ENCODE results near the gene UBAP1L.

UBAP1L gene

GRCh38 chr15:65087411-65087810 is 27.6 kb downstream of the UBAP1L start:
- TF ChIP-seq TEAD4 (IDR thresholded peaks at IDR 0.05) (no peak), RAD21 (IDR thresholded peaks at IDR 0.05; ENCODE audit: low read depth) (no peak), TCF12 (IDR thresholded peaks at IDR 0.05; ENCODE audit: low read depth) (0 out of 2 replicates have a peak, but pooled peaks have one; percentile 14), REST (IDR thresholded peaks at IDR 0.05; ENCODE audit: low read depth) (no peak), YY1 (IDR thresholded peaks at IDR 0.05; ENCODE audit: low read depth) (no peak), NFIC (IDR thresholded peaks at IDR 0.05) (peak; percentile 38; the same call in 1 of the 2 replicates)

DNA sequence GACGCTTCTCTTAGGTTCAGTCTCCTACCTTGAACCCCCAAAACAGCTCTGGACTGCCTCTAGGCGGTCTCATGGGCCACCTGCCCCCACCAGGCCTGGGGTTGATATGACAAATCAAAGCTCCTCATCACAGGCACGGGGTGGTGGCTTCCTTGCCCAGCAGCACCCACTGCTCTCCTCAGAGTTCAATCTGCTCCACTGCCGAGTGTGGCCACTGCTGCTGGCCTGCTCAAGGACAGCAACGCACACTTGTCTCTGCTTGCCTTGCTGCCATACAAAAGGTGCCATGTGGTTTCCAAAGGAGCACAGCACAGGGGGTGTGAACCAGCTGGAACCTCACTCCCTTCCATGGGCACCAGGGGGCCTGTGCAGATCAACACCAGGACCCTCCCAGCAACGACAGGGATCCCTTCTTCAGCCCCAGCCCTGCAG is 28.3 kb downstream of the UBAP1L start:
- TF ChIP-seq CEBPB (IDR thresholded peaks at IDR 0.05) (no peak), FOXM1 (IDR thresholded peaks at IDR 0.05; ENCODE audit: borderline replicate concordance, low read depth) (no peak), EP300 (IDR thresholded peaks at IDR 0.05; ENCODE audit: borderline replicate concordance) (no peak), NFIC (IDR thresholded peaks at IDR 0.05) (no peak), TEAD4 (IDR thresholded peaks at IDR 0.05) (no peak), TAF1 (IDR thresholded peaks at IDR 0.05; ENCODE audit: low read depth) (no peak), TCF12 (IDR thresholded peaks at IDR 0.05; ENCODE audit: low read depth) (no peak), RAD21 (IDR thresholded peaks at IDR 0.05; ENCODE audit: low read depth) (no peak), YY1 (IDR thresholded peaks at IDR 0.05; ENCODE audit: low read depth) (no peak), EGR1 (IDR thresholded peaks at IDR 0.05) (no peak), REST (IDR thresholded peaks at IDR 0.05; ENCODE audit: low read depth) (no peak)
- TF ChIP-seq, protein P1, sequence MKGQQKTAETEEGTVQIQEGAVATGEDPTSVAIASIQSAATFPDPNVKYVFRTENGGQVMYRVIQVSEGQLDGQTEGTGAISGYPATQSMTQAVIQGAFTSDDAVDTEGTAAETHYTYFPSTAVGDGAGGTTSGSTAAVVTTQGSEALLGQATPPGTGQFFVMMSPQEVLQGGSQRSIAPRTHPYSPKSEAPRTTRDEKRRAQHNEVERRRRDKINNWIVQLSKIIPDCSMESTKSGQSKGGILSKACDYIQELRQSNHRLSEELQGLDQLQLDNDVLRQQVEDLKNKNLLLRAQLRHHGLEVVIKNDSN (IDR thresholded peaks at IDR 0.05), result no peak
- TF ChIP-seq, protein P2, sequence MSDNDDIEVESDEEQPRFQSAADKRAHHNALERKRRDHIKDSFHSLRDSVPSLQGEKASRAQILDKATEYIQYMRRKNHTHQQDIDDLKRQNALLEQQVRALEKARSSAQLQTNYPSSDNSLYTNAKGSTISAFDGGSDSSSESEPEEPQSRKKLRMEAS (IDR thresholded peaks at IDR 0.05), result no peak

DNA sequence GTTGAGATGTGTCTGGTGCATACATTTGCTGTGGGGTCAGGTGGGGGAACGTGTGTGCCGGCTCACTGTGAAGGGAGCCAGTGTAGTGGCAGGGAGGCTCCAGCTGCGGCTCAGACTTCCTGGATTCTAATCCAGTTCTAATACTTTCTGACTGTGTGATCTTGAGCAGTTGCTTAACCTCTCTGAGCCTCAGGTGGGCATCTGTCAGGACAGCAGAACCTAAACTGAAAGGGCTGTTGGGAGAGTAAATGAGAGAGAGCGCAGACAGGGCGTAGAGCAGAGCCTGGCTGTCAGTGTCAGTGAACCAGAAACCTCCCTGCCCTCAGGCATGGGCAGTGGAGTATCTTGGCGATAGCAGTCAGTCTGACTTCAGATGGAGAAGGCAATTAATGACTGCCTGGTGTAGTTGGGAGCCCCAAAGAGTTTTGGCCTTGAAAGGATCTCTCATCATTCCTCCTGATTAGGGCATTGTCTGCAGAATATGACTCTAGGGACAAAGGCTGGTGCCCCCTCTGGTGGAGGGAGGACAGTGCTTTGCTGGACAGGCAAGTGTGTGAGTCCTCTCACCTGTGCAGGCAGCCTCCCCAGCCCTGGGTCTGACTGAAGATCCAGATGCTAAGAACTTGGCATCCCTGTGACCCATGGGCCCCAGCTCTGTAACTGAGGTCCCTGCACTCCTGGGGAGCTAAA is 28.9 kb downstream of the UBAP1L start:
- TF ChIP-seq, protein P1 (IDR thresholded peaks at IDR 0.05), result no peak
- TF ChIP-seq RAD21 (IDR thresholded peaks at IDR 0.05; ENCODE audit: low read depth) (peak; percentile 73), YY1 (IDR thresholded peaks at IDR 0.05; ENCODE audit: low read depth) (no peak), CREB1 (IDR thresholded peaks at IDR 0.05; ENCODE audit: low read depth) (no peak)

GRCh38 chr15:65085207-65085753 is 29.7 kb downstream of the UBAP1L start:
- TF ChIP-seq YY1 (IDR thresholded peaks at IDR 0.05; ENCODE audit: low read depth), result no peak
- TF ChIP-seq CREB1 (IDR thresholded peaks at IDR 0.05; ENCODE audit: low read depth), result no peak
- TF ChIP-seq TAF1 (IDR thresholded peaks at IDR 0.05; ENCODE audit: low read depth), result no peak
- no peak for TF ChIP-seq TEAD4 (IDR thresholded peaks at IDR 0.05)
- no peak for TF ChIP-seq NFIC (IDR thresholded peaks at IDR 0.05)
- TF ChIP-seq, protein P2 (IDR thresholded peaks at IDR 0.05), result no peak
- TF ChIP-seq RAD21 (IDR thresholded peaks at IDR 0.05; ENCODE audit: low read depth), result no peak

DNA sequence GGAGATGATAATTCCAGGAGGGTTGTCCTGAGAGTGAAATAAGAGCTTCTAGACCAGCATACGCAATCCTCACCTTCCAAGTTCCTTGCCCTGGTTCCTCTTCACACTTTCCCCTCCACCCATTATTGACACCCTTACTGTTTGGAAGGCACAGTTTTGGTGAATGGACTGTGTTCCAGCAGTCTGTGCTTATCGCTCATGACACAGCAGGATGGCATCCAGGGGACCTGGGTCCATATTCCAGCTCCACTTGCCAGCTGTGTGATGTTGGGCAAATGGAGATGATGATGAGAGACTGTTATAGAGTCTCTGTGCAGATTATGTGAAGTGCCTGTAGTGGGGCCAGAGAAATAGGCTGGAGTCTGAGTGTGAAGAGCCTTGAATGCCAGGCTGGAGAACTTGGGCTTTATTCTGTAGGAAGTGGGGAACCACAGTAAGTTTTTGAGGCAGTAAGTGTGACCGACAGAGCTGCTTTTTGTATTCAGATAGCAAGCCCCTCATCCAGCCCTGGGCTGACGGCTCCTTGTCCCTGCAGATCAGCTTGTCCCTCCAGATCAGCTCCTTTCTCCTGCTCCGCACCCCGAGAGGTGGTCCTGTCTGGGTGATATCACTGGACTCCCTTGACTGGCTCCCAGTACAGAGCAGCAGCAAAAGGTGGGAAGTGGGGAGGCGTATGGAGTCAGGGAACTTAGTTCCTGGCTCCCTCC is 30.3 kb downstream of the UBAP1L start:
- no peak for TF ChIP-seq TEAD4 (IDR thresholded peaks at IDR 0.05)
- no peak for TF ChIP-seq YY1 (IDR thresholded peaks at IDR 0.05; ENCODE audit: low read depth)
- no peak for TF ChIP-seq NFIC (IDR thresholded peaks at IDR 0.05)
- TF ChIP-seq REST (IDR thresholded peaks at IDR 0.05; ENCODE audit: low read depth), result no peak
- no peak for TF ChIP-seq CREB1 (IDR thresholded peaks at IDR 0.05; ENCODE audit: low read depth)
